Gastrocnemius medialis (tissue), 4 donors: ENCODE data around the gene SRR. TPM values are rescaled to one million over a fixed set of nuclear protein-coding genes. Genes with fewer than 3 reads are reported as not detected.

ENCODE experiments used
- ATAC-seq, 2 donors: fragments of 150-250 bp; one replicate each; pipeline ENCODE4 v1.9.1; 2016
- DNase-seq, 2 donors: peaks; one replicate each; pipeline ENCODE4 v3.0.0-alpha.2; 2019
- H3K27ac ChIP-seq, 4 donors: fragments of 200-600 bp; sonication (generic); 1 replicate in 1 of 4; 2 replicates in 3 of 4; pipeline ENCODE4 v1.5.1; 2016 to 2018; ENCODE audit warnings: mild to moderate bottlenecking in 2 of 4, moderate library complexity in 1 of 4
- H3K27me3 ChIP-seq, 3 donors: fragments of 200-600 bp; sonication (generic) in 2 of 3; 1 replicate in 1 of 3; 2 replicates in 2 of 3; pipeline versions ENCODE4 v1.5.1 to v1.6.0; 2016 to 2019; ENCODE audit warnings: mild to moderate bottlenecking in 1 of 3, moderate library complexity in 1 of 3
- H3K36me3 ChIP-seq, 2 donors: fragments of 200-600 bp; sonication (generic) in 1 of 2; one replicate each; pipeline ENCODE4 v1.5.1; 2017 to 2018
- H3K4me1 ChIP-seq, 2 donors: fragments of 200-600 bp; sonication (generic) in 1 of 2; one replicate each; pipeline ENCODE4 v1.5.1; 2016 to 2017; ENCODE audit warnings: mild to moderate bottlenecking in 2 of 2
- H3K4me3 ChIP-seq, 4 donors: fragments of 200-600 bp; sonication (generic) in 3 of 4; 1 replicate in 1 of 4; 2 replicates in 3 of 4; pipeline ENCODE4 v1.5.1; 2016 to 2019; ENCODE audit warnings: mild to moderate bottlenecking in 2 of 4
- H3K9me3 ChIP-seq, 3 donors: fragments of 200-600 bp; sonication (generic) in 2 of 3; 1 replicate in 1 of 3; 2 replicates in 2 of 3; pipeline ENCODE4 v1.5.1; 2016 to 2019
- CTCF ChIP-seq, 5 experiments: fragments of 450-650 bp in 3 of 5; fragments of 200-600 bp in 2 of 5; sonication (generic) in 2 of 5; IDR thresholded peaks in 4 of 5; conservative IDR thresholded peaks in 1 of 5; 1 replicate in 4 of 5; 2 replicates in 1 of 5; pipeline ENCODE4 v1.5.1; 2016 to 2019; ENCODE audit warnings: antibody characterized with exemption in 5 of 5, mild to moderate bottlenecking in 3 of 5, moderate library complexity in 3 of 5
- POLR2A ChIP-seq, 2 donors: fragments of 450-650 bp; IDR thresholded peaks; one replicate each; pipeline ENCODE4 v1.6.1; 2017; ENCODE audit warnings: antibody characterized with exemption in 2 of 2, mild to moderate bottlenecking in 2 of 2, moderate library complexity in 2 of 2
- in situ Hi-C, 4 donors: fragments of 200-750 bp; cut with MboI; loops; one replicate each; pipeline versions ENCODE4 v1.15.0 to v1.8.0; 2017; ENCODE audit warnings: low sequenced_read_pairs in 4 of 4
- intact Hi-C: fragments of 100-400 bp; cut with DNase I; formaldehyde crosslinking; loops from one replicate; pipeline ENCODE4 v1.15.1; 2023; ENCODE audit warnings: low total_unique reads
- total RNA-seq, 4 donors: library from RNA; depleted of rRNA; stranded (reverse); fragments of >200 nt; gene quantifications; one replicate each; pipeline versions ENCODE4 v1.1.0 to v1.2.3, GENCODE V29; 2016

The SRR gene
- total RNA-seq, 4 donors from 2014 or later, result 3.0 to 20.0 (median 10.7) TPM

DNA sequence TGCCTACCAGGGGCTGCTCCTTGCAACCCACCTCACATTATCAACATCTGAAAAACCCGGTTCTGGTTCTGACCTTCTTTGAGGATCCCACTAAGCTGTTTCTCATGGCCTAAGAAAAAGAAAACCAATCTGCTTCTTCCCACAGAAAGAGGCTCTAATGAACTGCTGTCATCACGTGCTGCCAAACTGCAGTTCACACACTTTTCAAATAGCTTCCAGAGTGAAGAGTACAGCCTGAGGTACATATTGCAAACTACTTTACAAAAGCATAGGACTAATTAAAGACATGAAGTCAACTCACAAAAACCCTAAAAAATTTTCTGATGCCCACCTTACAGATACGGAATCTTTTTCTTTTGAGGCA is 36.9 kb upstream of the SRR start:
- H3K4me1 ChIP-seq, result peaks cover 10 to 22% of the 10 kb centered on the region in 2 donors
- H3K4me3 ChIP-seq, result no peak overlapping the region
- H3K36me3 ChIP-seq, result peaks cover 0 to 9% of the 10 kb centered on the region in 2 donors
- intact Hi-C loops (no loop called here), in situ Hi-C loops (loop anchor here in 2 of 4 donors (25.0 kb wide), 1 partner anchor 355 kb away; no protein-coding TSS in a partner anchor)
- H3K27me3 ChIP-seq, result no peaks in the 10 kb centered on the region
- DNase-seq (no peak), ATAC-seq (no peak)
- TF ChIP-seq CTCF (IDR thresholded peaks at IDR 0.05 in 4 of 5, conservative IDR thresholded peaks at IDR 0.05 in 1 of 5), result no peak
- TF ChIP-seq POLR2A (IDR thresholded peaks at IDR 0.05), result no peak
- no peak overlapping the region for H3K27ac ChIP-seq
- H3K9me3 ChIP-seq, result no peaks in the 10 kb centered on the region

- Histone ChIP-seq H3K9me3 (no peaks in the 10 kb centered on the region), H3K4me1 (peaks cover 10 to 19% of the 10 kb centered on the region in 2 donors), H3K27me3 (no peaks in the 10 kb centered on the region), H3K36me3 (peaks cover 0 to 9% of the 10 kb centered on the region in 2 donors), H3K4me3 (no peak overlapping the region), H3K27ac (no peak overlapping the region)
- intact Hi-C loops (no loop called here), in situ Hi-C loops (loop anchor here in 2 of 4 donors (25.0 kb wide), 1 partner anchor 355 kb away; no protein-coding TSS in a partner anchor)
- DNase-seq (no peak), ATAC-seq (no peak)
- TF ChIP-seq POLR2A (IDR thresholded peaks at IDR 0.05), result no peak
- TF ChIP-seq CTCF (IDR thresholded peaks at IDR 0.05 in 4 of 5, conservative IDR thresholded peaks at IDR 0.05 in 1 of 5), result no peak
Observed at GRCh38 chr17:2267354-2267753, 36.4 kb upstream of the SRR start.

DNA sequence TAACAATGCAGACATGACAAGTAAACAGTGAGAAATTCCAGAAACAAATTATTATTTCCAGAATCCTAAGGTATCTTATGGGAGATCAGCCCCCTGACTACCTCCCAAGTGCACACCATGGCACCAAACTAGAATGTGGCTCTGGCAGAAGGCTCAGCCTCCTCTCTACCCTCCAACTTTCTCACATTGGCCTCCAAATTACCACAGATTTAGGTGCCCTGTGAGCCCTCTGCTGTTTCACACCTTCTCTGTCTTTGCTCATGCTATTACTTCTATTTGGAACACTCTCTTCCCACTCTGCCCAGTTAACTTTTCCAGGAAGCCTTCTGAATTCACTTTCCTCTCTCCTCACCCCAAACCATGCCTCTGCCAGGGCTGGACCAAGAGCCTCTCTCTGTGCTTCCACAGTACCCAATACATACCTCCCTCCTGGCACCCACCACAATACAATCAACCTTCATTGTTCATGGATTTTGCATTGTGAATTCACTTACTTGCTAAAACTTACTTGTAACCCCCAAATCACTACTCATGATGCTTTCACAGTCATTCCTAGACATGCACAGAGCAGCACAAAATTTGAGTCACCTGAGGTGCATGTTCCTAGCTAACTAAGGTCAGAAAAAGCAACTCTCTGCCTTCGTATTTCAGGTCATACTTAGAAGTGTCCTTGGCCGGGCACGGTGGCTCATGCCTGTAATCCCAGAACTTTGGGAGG is 31.6 kb upstream of the SRR start:
- ATAC-seq (no peak), DNase-seq (no peak)
- in situ Hi-C loops (loop anchor here in 2 of 4 donors (25.0 kb wide), 1 partner anchor 360 kb away; no protein-coding TSS in a partner anchor), intact Hi-C loops (no loop called here)
- Histone ChIP-seq H3K36me3 (peaks cover 0 to 12% of the 10 kb centered on the region in 2 donors), H3K27ac (no peak overlapping the region), H3K4me1 (peaks cover 0 to 3% of the 10 kb centered on the region in 2 donors), H3K27me3 (no peaks in the 10 kb centered on the region), H3K9me3 (no peaks in the 10 kb centered on the region), H3K4me3 (no peak overlapping the region)
- TF ChIP-seq CTCF (IDR thresholded peaks at IDR 0.05 in 4 of 5, conservative IDR thresholded peaks at IDR 0.05 in 1 of 5), result no peak
- TF ChIP-seq POLR2A (IDR thresholded peaks at IDR 0.05), result no peak

GRCh38 chr17:2274414-2274813 is 29.3 kb upstream of the SRR start:
- ATAC-seq (no peak), DNase-seq (no peak)
- H3K36me3 ChIP-seq, result peaks cover 0 to 31% of the 10 kb centered on the region in 2 donors
- H3K27ac ChIP-seq, result no peak overlapping the region
- H3K4me3 ChIP-seq, result no peak overlapping the region
- intact Hi-C loops (no loop called here), in situ Hi-C loops (loop anchor here in 2 of 4 donors (25.0 kb wide), 1 partner anchor 362 kb away; no protein-coding TSS in a partner anchor)
- peaks cover 0 to 3% of the 10 kb centered on the region in 2 donors for H3K4me1 ChIP-seq
- no peaks in the 10 kb centered on the region for H3K9me3 ChIP-seq
- TF ChIP-seq CTCF (IDR thresholded peaks at IDR 0.05 in 4 of 5, conservative IDR thresholded peaks at IDR 0.05 in 1 of 5) (no peak), POLR2A (IDR thresholded peaks at IDR 0.05) (no peak)
- no peaks in the 10 kb centered on the region for H3K27me3 ChIP-seq
